ENCODE data around the gene TSPAN9.

- TF ChIP-seq CTCF (IDR thresholded peaks at IDR 0.05) (no peak), POLR2A (IDR thresholded peaks at IDR 0.05) (no peak)
Measured at GRCh38 chr12:3148366-3149000, 71.3 kb downstream of the TSPAN9 start.

All from body of pancreas (tissue), 4 donors.